Naive B cell (primary cell): ENCODE measurements around the gene DSCAML1. TPM values are rescaled to one million over a fixed set of nuclear protein-coding genes. Genes with fewer than 3 reads are reported as not detected.

Source experiments
- ATAC-seq, 2 donors: fragments of 150-1000 bp; cut with Tn5 transposase; 2 replicates each; pipeline ENCODE4 v1.10.0; 2021; ENCODE audit warnings: low read depth in 2 of 2, mild to moderate bottlenecking in 2 of 2, moderate library complexity in 2 of 2
- DNase-seq: peaks from one replicate; pipeline ENCODE4 v3.0.0; 2022
- H3K27ac Mint-ChIP-seq, 6 donors: one replicate each; pipeline ENCODE4 v1.8.0; 2020 to 2022; ENCODE audit warnings: mild to moderate bottlenecking in 6 of 6, mixed read lengths in 6 of 6, moderate library complexity in 5 of 6, inconsistent platforms in 2 of 6
- H3K27me3 Mint-ChIP-seq, 3 donors: one replicate each; pipeline ENCODE4 v1.8.0; 2021 to 2022; ENCODE audit warnings: mixed read lengths in 3 of 3, mild to moderate bottlenecking in 1 of 3
- H3K36me3 Mint-ChIP-seq, 2 donors: one replicate each; pipeline ENCODE4 v1.8.0; 2020 to 2022; ENCODE audit warnings: mixed read lengths in 2 of 2, inconsistent platforms in 1 of 2, mild to moderate bottlenecking in 1 of 2
- H3K4me1 Mint-ChIP-seq, 3 donors: one replicate each; pipeline ENCODE4 v1.8.0; 2020 to 2022; ENCODE audit warnings: mixed read lengths in 3 of 3, inconsistent platforms in 1 of 3, mild to moderate bottlenecking in 1 of 3, moderate library complexity in 1 of 3
- H3K4me3 Mint-ChIP-seq, 8 donors: one replicate each; pipeline ENCODE4 v1.8.0; 2020 to 2022; ENCODE audit warnings: mild to moderate bottlenecking in 8 of 8, mixed read lengths in 8 of 8, moderate library complexity in 8 of 8, inconsistent platforms in 2 of 8
- H3K9me3 Mint-ChIP-seq, 7 donors: one replicate each; pipeline ENCODE4 v1.8.0; 2020 to 2022; ENCODE audit warnings: mixed read lengths in 7 of 7, mild to moderate bottlenecking in 5 of 7, inconsistent platforms in 2 of 7, moderate library complexity in 1 of 7
- polyA plus RNA-seq, 6 donors: library from polyadenylated mRNA; unstranded; fragments of 300-500 nt; fragmentation: Illumina TruSeq; gene quantifications; one replicate each; pipeline ENCODE4 v1.2.3, GENCODE V29; 2021; ENCODE audit warnings: low read depth in 6 of 6

Gene DSCAML1
- polyA plus RNA-seq, 6 donors from 2014 or later = 0.03 to 0.25 (median 0.11) TPM; not detected in 3

DNA sequence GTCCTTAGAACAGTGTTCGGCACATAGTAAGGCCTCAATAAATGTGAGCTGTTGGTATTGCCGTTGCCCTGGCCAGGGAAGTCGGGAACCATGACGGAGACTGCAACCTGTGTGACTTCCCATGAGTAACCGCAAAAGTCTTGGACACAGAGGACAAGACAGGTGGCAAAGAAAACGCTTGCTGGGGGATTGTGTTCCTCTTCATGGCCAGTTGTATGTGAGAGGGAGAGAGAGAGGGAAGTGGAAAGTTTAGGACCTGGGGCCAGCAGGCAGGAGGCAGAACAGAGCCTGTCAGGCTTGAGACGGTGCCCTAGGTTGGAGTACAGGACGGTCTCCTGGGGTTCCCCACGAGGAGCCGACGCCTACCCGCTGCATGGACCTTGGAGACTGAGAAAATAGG, 379.2 kb downstream of the DSCAML1 start:
- DNase-seq (no peak), ATAC-seq (no peak)
- Mint-ChIP-seq H3K27ac (peak overlapping the region in 1 of 6 donors; percentile 44), H3K9me3 (no peaks in the 10 kb centered on the region), H3K36me3 (peaks cover 7 to 9% of the 10 kb centered on the region in 2 donors), H3K4me3 (no peak overlapping the region), H3K4me1 (no peaks in the 10 kb centered on the region), H3K27me3 (peaks cover 0 to 9% (median 0%) of the 10 kb centered on the region in 3 donors)

DNA sequence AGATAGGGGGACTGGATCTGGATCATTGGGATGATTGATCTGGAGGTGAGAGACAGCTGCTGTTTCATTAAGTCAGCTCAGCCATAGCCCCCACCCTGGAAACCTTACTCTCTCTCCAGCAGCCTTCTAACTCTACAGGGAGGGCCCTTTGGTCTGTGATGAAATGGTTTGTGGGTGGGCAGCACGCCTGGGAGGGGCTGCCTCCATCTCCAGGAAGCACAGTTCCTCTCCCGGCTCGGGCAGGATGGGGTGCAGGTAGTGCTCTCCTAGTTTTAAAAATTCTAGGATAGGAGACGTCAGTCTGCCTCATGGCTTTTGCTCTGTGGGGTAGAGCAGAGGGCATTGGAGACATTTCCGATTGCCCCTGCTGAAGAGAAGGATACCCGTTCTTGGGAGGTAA, 379.7 kb downstream of the DSCAML1 start:
- H3K27me3 Mint-ChIP-seq = peaks cover 0 to 7% (median 0%) of the 10 kb centered on the region in 3 donors
- H3K36me3 Mint-ChIP-seq = peaks cover 8 to 9% of the 10 kb centered on the region in 2 donors
- H3K27ac Mint-ChIP-seq = no peak overlapping the region
- DNase-seq (no peak), ATAC-seq (no peak)
- no peaks in the 10 kb centered on the region for H3K9me3 Mint-ChIP-seq
- no peaks in the 10 kb centered on the region for H3K4me1 Mint-ChIP-seq
- H3K4me3 Mint-ChIP-seq = no peak overlapping the region

GRCh38 chr11:117415358-117415896, 381.6 kb downstream of the DSCAML1 start:
- ATAC-seq (no peak), DNase-seq (no peak)
- Mint-ChIP-seq H3K9me3 (no peaks in the 10 kb centered on the region), H3K36me3 (peaks cover 9 to 17% of the 10 kb centered on the region in 2 donors), H3K27me3 (no peaks in the 10 kb centered on the region), H3K4me3 (no peak overlapping the region), H3K4me1 (no peaks in the 10 kb centered on the region), H3K27ac (no peak overlapping the region)

DNA sequence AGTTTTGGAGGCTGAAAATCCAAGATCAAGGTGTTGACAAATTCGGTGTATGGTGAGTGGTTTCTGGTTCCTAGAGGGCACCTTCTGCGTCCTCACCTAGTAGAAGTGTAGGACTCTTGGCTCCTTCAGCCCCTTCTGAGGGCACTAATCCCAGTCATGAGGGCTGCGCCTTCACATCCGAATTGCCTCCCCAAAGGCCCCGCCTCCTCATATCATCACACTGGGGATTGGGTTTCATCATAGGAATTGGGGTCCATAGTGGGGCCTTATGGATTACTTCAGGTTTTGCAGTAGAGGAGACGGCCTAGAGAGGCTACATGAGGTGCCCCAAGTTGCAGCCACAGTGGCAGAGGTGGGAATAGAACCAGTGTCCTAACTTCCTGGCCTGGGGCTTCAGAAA, 382.3 kb downstream of the DSCAML1 start:
- no peaks in the 10 kb centered on the region for H3K4me1 Mint-ChIP-seq

GRCh38 chr11:117413616-117414015, 383.4 kb downstream of the DSCAML1 start:
- peaks cover 14 to 32% of the 10 kb centered on the region in 2 donors for H3K36me3 Mint-ChIP-seq
- H3K4me3 Mint-ChIP-seq = no peak overlapping the region
- H3K9me3 Mint-ChIP-seq = peaks cover 0 to 3% (median 0%) of the 10 kb centered on the region in 7 donors
- DNase-seq (no peak), ATAC-seq (no peak)
- no peaks in the 10 kb centered on the region for H3K4me1 Mint-ChIP-seq
- peak overlapping the region in 1 of 6 donors; percentile 39 for H3K27ac Mint-ChIP-seq
- H3K27me3 Mint-ChIP-seq = no peaks in the 10 kb centered on the region

More for the DNA sequence above, 382.3 kb downstream of the DSCAML1 start:
- ATAC-seq (no peak), DNase-seq (no peak)
- Mint-ChIP-seq H3K4me3 (no peak overlapping the region), H3K27me3 (no peaks in the 10 kb centered on the region), H3K36me3 (peaks cover 13 to 23% of the 10 kb centered on the region in 2 donors), H3K9me3 (peaks cover 0 to 3% (median 0%) of the 10 kb centered on the region in 7 donors), H3K27ac (peak overlapping the region in 2 of 6 donors; percentile 57 to 72)

DNA sequence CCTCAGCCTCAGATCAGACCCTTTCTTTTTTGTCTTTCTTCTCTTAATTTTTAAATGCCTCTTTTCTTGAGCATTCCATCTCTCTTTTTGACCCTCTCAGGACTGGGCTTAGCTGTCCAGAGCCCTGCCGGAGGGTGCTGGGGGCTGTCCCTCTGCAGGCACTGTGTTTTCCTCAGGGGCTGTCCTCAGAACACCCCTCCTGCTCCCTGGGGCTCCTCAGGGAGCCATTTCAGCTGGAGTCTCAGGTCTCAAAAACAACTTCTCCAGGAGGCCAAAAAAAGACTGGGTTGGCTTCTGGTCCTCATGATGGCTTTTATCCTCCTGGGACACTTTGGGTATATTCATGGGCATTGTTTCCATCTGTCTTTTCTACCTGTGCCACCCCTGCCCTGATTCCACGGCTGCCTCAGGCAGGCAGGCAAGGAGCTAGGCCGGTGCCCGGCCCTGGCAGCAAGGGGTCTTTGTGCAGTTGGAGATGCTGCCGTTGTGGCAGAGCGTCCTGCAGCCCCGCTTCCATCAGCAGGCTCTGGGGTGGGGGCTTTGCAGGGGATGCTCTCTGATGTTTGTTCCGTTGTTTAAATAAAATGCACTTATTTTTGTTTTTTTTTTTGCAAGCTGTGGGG, 384.3 kb downstream of the DSCAML1 start:
- H3K27me3 Mint-ChIP-seq = no peaks in the 10 kb centered on the region
- no peak overlapping the region for H3K27ac Mint-ChIP-seq
- ATAC-seq = no peak
- H3K9me3 Mint-ChIP-seq = peaks cover 0 to 3% (median 0%) of the 10 kb centered on the region in 7 donors
- H3K4me1 Mint-ChIP-seq = no peaks in the 10 kb centered on the region
- H3K4me3 Mint-ChIP-seq = no peak overlapping the region
- peaks cover 21 to 40% of the 10 kb centered on the region in 2 donors for H3K36me3 Mint-ChIP-seq
- no peak for DNase-seq

- H3K4me1 Mint-ChIP-seq = no peaks in the 10 kb centered on the region
- DNase-seq = no peak
- peak overlapping the region in 1 of 6 donors; percentile 33 for H3K27ac Mint-ChIP-seq
- no peak overlapping the region for H3K4me3 Mint-ChIP-seq
- ATAC-seq = no peak
- H3K27me3 Mint-ChIP-seq = no peaks in the 10 kb centered on the region
- H3K36me3 Mint-ChIP-seq = peaks cover 23 to 43% of the 10 kb centered on the region in 2 donors
- peaks cover 0 to 3% (median 0%) of the 10 kb centered on the region in 7 donors for H3K9me3 Mint-ChIP-seq
Measured at GRCh38 chr11:117412176-117412575, 384.8 kb downstream of the DSCAML1 start.

DNA sequence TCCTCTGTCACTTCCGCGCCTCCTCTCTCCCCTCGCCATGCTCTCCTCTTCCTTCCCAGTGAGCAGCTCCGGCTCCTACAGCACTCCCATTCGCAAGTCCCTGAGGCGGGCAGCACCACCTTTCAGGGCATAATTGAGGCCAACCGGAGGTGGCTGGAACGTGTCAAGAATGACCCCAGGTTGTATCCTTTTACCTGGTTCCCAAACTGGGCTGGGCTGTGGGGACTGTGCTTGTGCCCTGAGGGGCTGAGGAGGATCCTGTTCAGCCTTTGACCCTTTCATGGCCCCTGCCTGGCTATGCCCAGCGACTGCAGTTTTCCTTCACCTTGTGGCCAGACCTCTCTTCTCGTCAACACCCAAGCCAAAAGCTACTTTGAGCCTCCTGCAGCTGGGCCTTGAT, 385.3 kb downstream of the DSCAML1 start:
- H3K36me3 Mint-ChIP-seq = peaks cover 23 to 43% of the 10 kb centered on the region in 2 donors
- H3K4me1 Mint-ChIP-seq = no peaks in the 10 kb centered on the region
- DNase-seq (no peak), ATAC-seq (no peak)
- H3K27me3 Mint-ChIP-seq = no peaks in the 10 kb centered on the region
- peaks cover 0 to 3% (median 0%) of the 10 kb centered on the region in 7 donors for H3K9me3 Mint-ChIP-seq
- no peak overlapping the region for H3K4me3 Mint-ChIP-seq
- no peak overlapping the region for H3K27ac Mint-ChIP-seq

- Mint-ChIP-seq H3K27ac (no peak overlapping the region), H3K4me3 (no peak overlapping the region)
Measured at GRCh38 chr11:117410861-117411710, 385.9 kb downstream of the DSCAML1 start.

DNA sequence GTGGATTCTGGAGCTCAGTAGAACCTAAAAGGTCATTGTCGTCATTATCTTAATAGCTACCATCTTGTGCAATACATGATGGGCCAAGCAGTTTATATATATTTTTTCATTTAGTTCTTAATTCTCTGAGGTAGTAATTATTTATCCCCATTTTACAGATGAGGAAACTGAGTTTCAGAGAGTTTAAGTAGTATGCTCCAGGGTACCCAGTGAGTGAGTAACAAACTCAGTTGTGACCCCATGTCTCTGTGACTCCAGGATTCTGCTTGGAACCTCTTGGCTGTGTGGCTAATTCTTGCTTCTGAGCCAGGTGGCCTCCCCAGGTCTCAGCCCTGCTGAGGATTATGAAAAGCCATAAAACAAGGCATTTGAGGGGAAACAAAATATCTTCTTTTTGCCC, 386.8 kb downstream of the DSCAML1 start:
- peak overlapping the region in 1 of 6 donors; percentile 58 for H3K27ac Mint-ChIP-seq
- H3K4me1 Mint-ChIP-seq = no peaks in the 10 kb centered on the region
- peaks cover 5 to 14% (median 13%) of the 10 kb centered on the region in 7 donors for H3K9me3 Mint-ChIP-seq
- no peaks in the 10 kb centered on the region for H3K27me3 Mint-ChIP-seq
- H3K36me3 Mint-ChIP-seq = peaks cover 36 to 54% of the 10 kb centered on the region in 2 donors
- no peak overlapping the region for H3K4me3 Mint-ChIP-seq
- DNase-seq (no peak), ATAC-seq (no peak)

More at GRCh38 chr11:117410861-117411710, 385.9 kb downstream of the DSCAML1 start:
- H3K36me3 Mint-ChIP-seq = peaks cover 28 to 46% of the 10 kb centered on the region in 2 donors
- ATAC-seq (no peak), DNase-seq (no peak)
- no peaks in the 10 kb centered on the region for H3K4me1 Mint-ChIP-seq
- H3K27me3 Mint-ChIP-seq = no peaks in the 10 kb centered on the region
- peaks cover under 1 to 5% (median 5%) of the 10 kb centered on the region in 7 donors for H3K9me3 Mint-ChIP-seq

- peak overlapping the region in 1 of 6 donors; percentile 15 for H3K27ac Mint-ChIP-seq
- H3K27me3 Mint-ChIP-seq = no peaks in the 10 kb centered on the region
- DNase-seq (no peak), ATAC-seq (no peak)
- H3K36me3 Mint-ChIP-seq = peaks cover 42 to 57% of the 10 kb centered on the region in 2 donors
- H3K9me3 Mint-ChIP-seq = peaks cover 8 to 16% (median 13%) of the 10 kb centered on the region in 7 donors
- H3K4me3 Mint-ChIP-seq = no peak overlapping the region
- no peaks in the 10 kb centered on the region for H3K4me1 Mint-ChIP-seq
Measured at GRCh38 chr11:117409511-117409910, 387.5 kb downstream of the DSCAML1 start.

GRCh38 chr11:117408356-117408755, 388.7 kb downstream of the DSCAML1 start:
- Mint-ChIP-seq H3K27ac (peak overlapping the region in 1 of 6 donors; percentile 41), H3K36me3 (peaks cover 49 to 66% of the 10 kb centered on the region in 2 donors)
- ATAC-seq = no peak

DNA sequence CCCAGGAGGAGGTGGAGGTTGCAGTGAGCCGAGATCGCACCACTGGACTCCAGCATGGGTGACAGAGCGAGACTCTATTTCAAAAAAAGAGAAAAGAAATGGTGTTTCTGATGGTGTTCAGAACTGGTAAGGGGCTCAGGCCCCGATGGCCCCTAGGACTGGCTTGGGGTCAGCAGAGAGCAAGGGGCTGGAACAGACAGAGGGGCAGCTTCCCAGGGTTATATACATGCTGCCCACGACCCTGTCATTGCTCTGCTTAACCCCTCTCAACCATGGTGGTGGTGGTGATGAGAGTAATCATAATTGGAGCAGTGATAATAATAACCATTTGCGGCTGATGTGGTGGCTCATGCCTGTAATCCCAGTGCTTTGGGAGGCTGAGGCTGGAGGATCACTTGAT, 390.0 kb downstream of the DSCAML1 start:
- H3K27ac Mint-ChIP-seq = no peak overlapping the region
- DNase-seq (no peak), ATAC-seq (no peak)
- H3K4me3 Mint-ChIP-seq = no peak overlapping the region
- H3K4me1 Mint-ChIP-seq = no peaks in the 10 kb centered on the region
- peaks cover 56 to 72% of the 10 kb centered on the region in 2 donors for H3K36me3 Mint-ChIP-seq
- H3K9me3 Mint-ChIP-seq = peaks cover 8 to 16% (median 13%) of the 10 kb centered on the region in 7 donors
- H3K27me3 Mint-ChIP-seq = no peaks in the 10 kb centered on the region

More at GRCh38 chr11:117408356-117408755, 388.7 kb downstream of the DSCAML1 start:
- peaks cover 8 to 16% (median 13%) of the 10 kb centered on the region in 7 donors for H3K9me3 Mint-ChIP-seq
- no peak overlapping the region for H3K4me3 Mint-ChIP-seq
- H3K27me3 Mint-ChIP-seq = no peaks in the 10 kb centered on the region
- no peak for DNase-seq
- H3K4me1 Mint-ChIP-seq = no peaks in the 10 kb centered on the region
